Endothelial cell of umbilical vein (primary cell): ENCODE results near the gene FGD3. TPM values are rescaled to one million over a fixed set of nuclear protein-coding genes. Genes with fewer than 3 reads are reported as not detected.

Source experiments
- BruUV-seq: library from RNA; stranded (reverse); fragments of 400-500 nt; replicated peaks from 2 replicates; lab custom pipeline; 2021; lab: Mats Ljungman, UMichigan
- CTCF ChIA-PET: fragments of 300-600, 350-600 bp; sonication (Branson Sonifier 250); formaldehyde crosslinking; loops from one replicate; lab custom pipeline; 2021; ENCODE audit warnings: antibody characterized with exemption, inconsistent platforms; lab: Charles Lee
- POLR2A ChIA-PET: fragments of 300-600, 350-600 bp; sonication (Branson Sonifier 250); formaldehyde crosslinking; loops from one replicate; lab custom pipeline; 2021; ENCODE audit warnings: antibody characterized with exemption, inconsistent platforms; lab: Charles Lee
- DNase-seq: peaks from one replicate; pipeline ENCODE4 v3.0.0-alpha.2; 2011; ENCODE audit warnings: low read depth, low spot score
- FAIRE-seq: peaks from 2 replicates; lab custom pipeline; 2011; peaks lifted over from hg19 to GRCh38; lab: Jason Lieb, UNC
- H2AFZ ChIP-seq: 2 replicates; pipeline ENCODE4 v1.6.0; 2012; ENCODE audit warnings: low read depth, low read length, control low read depth, inconsistent platforms
- H3K27ac ChIP-seq: 2 replicates; pipeline ENCODE4 v1.5.1; 2011; ENCODE audit warnings: low read depth, mild to moderate bottlenecking, control low read depth, low read length, moderate library complexity; ENCODE audit not compliant: insufficient read depth
- H3K27me3 ChIP-seq, 2 experiments: 2 replicates each; pipeline versions ENCODE4 v1.6.0 to v1.6.1; 2011; ENCODE audit warnings: low read length in 2 of 2, mixed read lengths in 1 of 2; ENCODE audit not compliant: control insufficient read depth in 2 of 2, insufficient read depth in 2 of 2
- H3K36me3 ChIP-seq, 2 experiments: 2 replicates in 1 of 2; 3 replicates in 1 of 2; pipeline ENCODE4 v1.5.1; 2011; ENCODE audit warnings: low read length in 2 of 2, mild to moderate bottlenecking in 1 of 2, moderate library complexity in 1 of 2; ENCODE audit not compliant: control insufficient read depth in 2 of 2, insufficient read depth in 2 of 2; ENCODE audit errors: extremely low read depth in 1 of 2
- H3K4me1 ChIP-seq: 3 replicates; pipeline ENCODE4 v1.5.1; 2011; ENCODE audit warnings: mild to moderate bottlenecking, low read length; ENCODE audit not compliant: control insufficient read depth, insufficient read depth; ENCODE audit errors: extremely low read depth
- H3K4me2 ChIP-seq: 2 replicates; pipeline ENCODE4 v1.6.1; 2011; ENCODE audit warnings: low read length, control low read depth, mixed read lengths; ENCODE audit not compliant: insufficient read depth
- H3K4me3 ChIP-seq, 3 experiments: fragments of 200-600 bp in 1 of 3; sonication (generic), shearing (Covaris generic) in 1 of 3; replicated peaks in 1 of 3; 2 replicates each; pipeline ENCODE4 v1.5.1; 2011 to 2016; ENCODE audit warnings: control low read depth in 3 of 3, low read length in 3 of 3, mild to moderate bottlenecking in 2 of 3, inconsistent platforms in 1 of 3, low read depth in 1 of 3, moderate library complexity in 1 of 3; ENCODE audit not compliant: insufficient read depth in 1 of 3
- H3K79me2 ChIP-seq: 2 replicates; pipeline ENCODE4 v1.6.0; 2012; ENCODE audit warnings: low read length, inconsistent platforms; ENCODE audit not compliant: control insufficient read depth, insufficient read depth
- H3K9ac ChIP-seq: replicated peaks from 2 replicates; pipeline ENCODE3; 2011; ENCODE audit warnings: low read length, control low read depth; ENCODE audit not compliant: insufficient read depth; ENCODE audit errors: extremely low read depth
- H3K9me1 ChIP-seq: replicated peaks from 3 replicates; pipeline ENCODE4 v1.6.0; 2011; ENCODE audit warnings: mild to moderate bottlenecking, low read length; ENCODE audit not compliant: control insufficient read depth, insufficient read depth; ENCODE audit errors: extremely low read depth
- H3K9me3 ChIP-seq: replicated peaks from 2 replicates; pipeline ENCODE4 v1.5.1; 2012; ENCODE audit warnings: low read length, inconsistent platforms; ENCODE audit not compliant: control insufficient read depth, insufficient read depth
- H4K20me1 ChIP-seq: replicated peaks from 2 replicates; pipeline ENCODE3; 2011; ENCODE audit warnings: mild to moderate bottlenecking, low read length; ENCODE audit not compliant: control insufficient read depth, insufficient read depth; ENCODE audit errors: extremely low read depth
- CTCF ChIP-seq, 2 donors: IDR thresholded peaks; 1 replicate in 1 of 2; 2 replicates in 1 of 2; pipeline ENCODE4 v1.5.1; 2011; ENCODE audit warnings: low read length in 2 of 2, mild to moderate bottlenecking in 2 of 2, moderate library complexity in 2 of 2, control low read depth in 1 of 2, inconsistent platforms in 1 of 2, low read depth in 1 of 2; ENCODE audit not compliant: insufficient read depth in 1 of 2; ENCODE audit errors: extremely low read depth in 1 of 2
- EZH2 ChIP-seq: IDR thresholded peaks from 2 replicates; pipeline ENCODE4 v1.6.1; 2012; ENCODE audit warnings: borderline replicate concordance, low read depth, mild to moderate bottlenecking, moderate library complexity, low read length, inconsistent platforms; ENCODE audit not compliant: severe bottlenecking
- FOS ChIP-seq: IDR thresholded peaks from 2 replicates; pipeline ENCODE4 v1.6.1; 2011; ENCODE audit warnings: mild to moderate bottlenecking, low read length, moderate library complexity, borderline replicate concordance; ENCODE audit not compliant: insufficient read depth
- GATA2 ChIP-seq: IDR thresholded peaks from 2 replicates; pipeline ENCODE4 v1.7.0; 2011; ENCODE audit warnings: low read depth, mild to moderate bottlenecking, moderate library complexity, mixed read lengths, low read length; ENCODE audit not compliant: insufficient read length, insufficient read depth
- JUN ChIP-seq: IDR thresholded peaks from 2 replicates; pipeline ENCODE4 v1.6.1; 2011; ENCODE audit warnings: borderline replicate concordance, low read depth; ENCODE audit not compliant: insufficient read length, insufficient read depth
- MAX ChIP-seq: IDR thresholded peaks from 2 replicates; pipeline ENCODE4 v1.6.1; 2011; ENCODE audit not compliant: insufficient read depth, insufficient read length
- MYC ChIP-seq: IDR thresholded peaks from one replicate; pipeline ENCODE4 v1.6.1; 2011; ENCODE audit warnings: mild to moderate bottlenecking, low read depth, low read length
- POLR2A ChIP-seq: IDR thresholded peaks from 2 replicates; pipeline ENCODE4 v1.6.1; 2012; ENCODE audit warnings: low read depth, mild to moderate bottlenecking, control low read depth, low read length
- POLR2AphosphoS5 ChIP-seq: IDR thresholded peaks from 2 replicates; pipeline ENCODE4 v1.6.1; 2012; ENCODE audit warnings: low read depth, mild to moderate bottlenecking, control low read depth, low read length, moderate library complexity; ENCODE audit not compliant: insufficient read depth
- dilution Hi-C: fragments of 300-500 bp; cut with MboI; formaldehyde crosslinking; loops from one replicate; pipeline ENCODE4 v1.15.0; 2019; ENCODE audit warnings: low sequenced_read_pairs; ENCODE audit not compliant: extremely low pct_ligation_motif_present
- intact Hi-C: fragments of 100-400 bp; cut with micrococcal nuclease; formaldehyde crosslinking; loops from one replicate; pipeline ENCODE4 v1.10.0; 2022
- polyA plus RNA-seq, 4 experiments: library from polyadenylated mRNA; depleted of rRNA in 3 of 4; stranded (reverse) in 3 of 4; unstranded in 1 of 4; fragments of >200 nt; gene quantifications; 2 replicates each; pipeline versions ENCODE4 v1.2.1 to v1.2.3, GENCODE V29; 2011 to 2012; ENCODE audit warnings: missing spikeins in 1 of 4
- total RNA-seq: library from RNA; stranded (reverse); gene quantifications from 2 replicates; pipeline ENCODE4 v1.2.3, GENCODE V29; 2021

The FGD3 gene
- total and polyA plus RNA-seq, 2 donors (not counting 3 experiments of a cell fraction or from before 2014, with no cell fraction given) = not detected

- no peak for TF ChIP-seq POLR2A
- no peak for TF ChIP-seq EZH2
- no peak for TF ChIP-seq CTCF (IDR thresholded peaks at IDR 0.05; ENCODE audit: extremely low read depth in 1 of 2, insufficient read depth in 1 of 2, low read depth in 1 of 2, low read length in 2 of 2)
- no peak for TF ChIP-seq MYC
- no peak for TF ChIP-seq MAX
- TF ChIP-seq POLR2AphosphoS5 = no peak
- no peak for TF ChIP-seq JUN
- no peak for TF ChIP-seq GATA2
- TF ChIP-seq FOS = no peak
- Histone ChIP-seq H3K9ac (no peak overlapping the region), H3K27me3 (no peaks in the 10 kb centered on the region), H3K9me1 (no peaks in the 10 kb centered on the region), H3K27ac (no peak overlapping the region), H3K36me3 (no peaks in the 10 kb centered on the region), H3K4me1 (no peaks in the 10 kb centered on the region), H3K4me3 (no peak overlapping the region), H3K4me2 (no peak overlapping the region), H3K9me3 (no peaks in the 10 kb centered on the region), H3K79me2 (no peaks in the 10 kb centered on the region), H4K20me1 (no peaks in the 10 kb centered on the region), H2AFZ (no peak overlapping the region)
- BruUV-seq = no TSS peak
- intact Hi-C loops (no loop called here), dilution Hi-C loops (no loop called here)
- no peak for FAIRE-seq
- ChIA-PET CTCF (interaction anchor here (4.0 kb wide), 1 partner anchor 13 kb away, joined by 27 read pairs; no protein-coding TSS in a partner anchor), POLR2A (no interaction called here)
- DNase-seq = no peak
These were observed 43.1 kb downstream of the FGD3 start for GRCh38 chr9:92990461-92990860.
